HG03045 (cell line): Measurements from ENCODE around the gene MYO9B.
"Not testable (repeated sequence)": the region's sequence is repeated elsewhere in the genome, so short reads cannot be mapped to it uniquely, and the experiment has no call there.

ENCODE experiments used
- ATAC-seq: cut with Tn5 transposase; IDR thresholded peaks from one replicate; pipeline ENCODE4 v1.9.1; 2021; ENCODE audit warnings: mild to moderate bottlenecking, moderate library complexity; ENCODE audit not compliant: unreplicated experiment

Gene MYO9B

DNA sequence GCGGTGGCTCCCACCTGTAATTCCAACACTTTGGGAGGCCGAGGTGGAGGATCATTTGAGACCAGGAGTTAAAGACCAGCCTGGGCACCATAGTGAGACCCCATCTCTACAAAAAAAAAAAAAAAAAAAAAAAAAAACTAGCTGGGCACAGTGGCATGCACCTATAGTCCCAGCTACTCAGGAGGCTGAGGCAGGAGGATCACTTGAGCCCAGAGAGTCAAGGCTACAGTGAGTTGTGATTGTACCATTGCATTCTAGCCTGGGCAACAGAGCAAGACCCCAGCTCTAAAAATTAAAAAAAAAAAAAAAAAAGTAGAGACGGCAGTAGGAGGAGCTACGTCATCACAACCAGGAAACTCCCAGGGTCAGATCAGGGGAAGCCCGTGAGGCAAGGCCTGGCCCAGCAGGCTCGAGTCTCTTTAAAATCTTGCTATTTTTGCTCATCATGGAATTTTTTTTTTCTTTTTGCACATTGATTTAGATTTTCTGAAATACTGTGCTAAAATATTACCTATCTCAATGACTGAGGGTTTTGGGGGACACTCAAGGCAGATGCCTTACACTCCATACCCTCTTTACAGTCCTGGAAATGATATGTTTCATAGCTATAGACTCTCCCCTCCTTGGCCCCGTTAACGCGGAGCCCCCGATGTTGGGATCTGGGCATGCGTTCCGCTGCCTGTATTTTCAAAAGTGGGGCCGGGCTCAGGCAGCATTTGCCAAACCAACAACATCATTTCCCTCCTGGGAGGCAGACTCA, 95.1 kb downstream of the MYO9B start:
- ATAC-seq: no peak

DNA sequence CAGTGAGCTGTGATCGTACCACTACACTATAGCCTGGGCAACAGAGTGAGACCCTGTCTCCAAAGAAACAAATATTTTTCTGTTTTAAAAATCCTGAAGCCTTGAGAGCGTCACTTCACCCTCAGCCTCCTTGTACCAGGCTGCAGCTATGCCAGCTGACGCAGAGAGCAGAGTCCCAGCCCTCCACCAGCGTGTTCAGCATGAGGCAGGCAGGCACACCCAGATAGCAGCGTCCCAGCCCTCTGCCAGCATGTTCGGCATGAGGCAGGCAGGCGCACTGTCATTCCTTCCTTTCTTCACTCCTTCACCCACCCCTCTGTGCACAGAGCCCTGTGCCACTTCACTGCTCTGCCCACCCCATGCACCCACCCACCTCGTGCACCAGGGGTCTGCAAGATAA, 96.3 kb downstream of the MYO9B start:
- ATAC-seq: no peak

DNA sequence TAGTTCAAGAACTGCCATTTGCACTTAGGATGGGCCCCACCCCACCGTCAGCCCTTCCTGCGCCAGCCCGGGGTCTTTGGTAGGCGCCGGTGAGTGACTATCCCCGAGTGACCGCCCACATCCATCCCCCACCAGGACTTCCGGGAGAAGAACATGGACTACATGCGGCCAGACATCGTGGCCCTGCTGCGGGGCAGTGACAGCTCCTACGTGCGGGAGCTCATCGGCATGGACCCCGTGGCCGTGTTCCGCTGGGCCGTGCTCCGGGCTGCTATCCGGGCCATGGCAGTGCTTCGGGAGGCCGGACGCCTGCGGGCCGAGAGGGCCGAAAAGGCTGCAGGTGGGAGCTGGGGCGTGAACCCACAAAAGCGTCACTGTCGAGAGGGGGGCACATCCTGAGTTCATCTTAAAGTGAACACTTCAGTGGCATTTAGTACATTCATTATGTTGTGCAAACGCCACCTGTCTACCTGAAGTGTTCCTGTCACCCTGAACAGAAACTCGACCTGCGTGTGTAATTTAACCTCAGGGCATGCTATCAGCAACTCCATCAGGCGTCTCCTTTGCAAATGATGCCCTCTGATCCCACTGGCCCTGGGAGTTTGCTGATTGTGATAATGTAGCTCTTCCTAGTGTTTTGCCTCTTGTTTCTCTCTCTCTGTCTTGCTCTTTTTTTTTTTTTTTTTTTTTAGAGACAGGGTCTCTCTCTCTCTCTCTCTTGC, 97.2 kb downstream of the MYO9B start:
- ATAC-seq: no peak

DNA sequence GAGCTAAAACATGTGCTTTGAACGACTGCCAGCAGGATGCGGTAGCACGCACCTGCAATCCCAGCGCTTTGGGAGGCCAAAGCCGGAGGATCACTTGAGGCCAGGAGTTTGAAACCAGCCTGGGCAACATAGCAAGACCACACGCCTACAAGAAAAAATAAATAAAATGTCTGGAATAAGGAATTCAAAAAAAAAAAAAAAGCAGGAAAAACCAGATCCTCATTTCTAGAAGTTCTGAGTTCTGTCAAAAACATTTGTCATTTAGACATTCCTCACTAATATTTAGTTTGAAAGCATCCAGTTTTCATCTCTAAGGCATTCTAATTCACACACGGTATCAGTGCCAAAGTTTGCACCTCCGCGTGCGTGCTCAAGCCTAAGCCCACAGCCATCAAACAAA, 102.7 kb downstream of the MYO9B start:
- no peak for ATAC-seq

DNA sequence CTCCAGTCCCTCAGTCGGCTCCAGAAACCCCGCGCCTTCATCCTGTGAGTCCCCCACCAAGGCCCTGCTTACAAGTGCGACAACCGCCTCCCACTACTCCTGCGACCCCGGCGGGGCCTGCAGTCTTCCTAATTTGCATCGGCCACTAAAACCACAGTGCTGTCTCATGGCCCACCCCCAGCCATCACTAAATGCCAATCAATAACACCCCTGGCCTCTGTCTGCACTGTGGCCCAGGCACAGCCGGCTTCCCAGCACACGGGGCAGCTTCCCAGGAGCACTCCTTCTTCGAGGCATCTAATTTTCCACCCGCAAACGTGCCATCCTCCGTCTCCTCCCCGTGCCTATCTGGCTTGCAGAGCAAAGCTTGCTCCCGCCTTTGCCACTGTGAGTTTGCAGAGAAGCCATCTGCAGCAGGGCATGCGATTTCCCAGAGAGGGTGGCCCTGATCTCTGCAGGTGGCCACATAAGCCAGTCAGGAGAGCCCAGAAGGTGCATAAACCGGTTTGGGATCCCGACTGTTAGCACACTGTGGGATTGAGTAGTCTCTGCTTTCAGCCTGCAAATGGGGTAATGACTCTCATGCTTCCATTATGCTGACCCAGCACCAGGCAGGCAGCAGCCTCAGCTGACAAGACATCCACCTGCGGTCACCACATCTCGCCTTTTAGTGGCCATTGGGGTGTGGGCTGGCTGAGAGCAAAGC, 105.6 kb downstream of the MYO9B start:
- ATAC-seq: no peak

DNA sequence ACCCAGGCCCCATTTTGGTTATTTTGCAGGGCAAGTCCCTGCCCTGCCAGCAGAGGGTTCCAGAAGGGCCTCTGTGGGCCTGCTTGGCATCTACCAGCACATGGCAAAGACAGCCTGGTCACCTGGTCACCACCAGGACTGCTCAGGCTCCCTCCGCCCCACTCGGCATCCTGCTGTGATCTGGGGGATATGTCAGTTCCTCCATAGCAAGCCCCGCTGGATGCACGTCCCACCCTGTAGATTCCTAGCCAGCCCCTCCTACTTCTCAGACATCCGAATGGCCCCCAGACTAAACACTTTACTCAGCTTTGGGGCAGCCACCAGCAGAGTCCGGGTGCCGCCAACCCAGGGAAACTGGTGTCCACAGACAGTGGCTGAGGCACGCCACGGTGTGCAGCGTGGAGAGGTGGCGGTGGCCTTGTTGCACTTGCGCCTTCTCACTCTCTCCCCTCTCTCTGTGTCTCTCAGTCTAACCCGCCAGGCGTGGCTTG, 107.7 kb downstream of the MYO9B start:
- ATAC-seq: no peak

DNA sequence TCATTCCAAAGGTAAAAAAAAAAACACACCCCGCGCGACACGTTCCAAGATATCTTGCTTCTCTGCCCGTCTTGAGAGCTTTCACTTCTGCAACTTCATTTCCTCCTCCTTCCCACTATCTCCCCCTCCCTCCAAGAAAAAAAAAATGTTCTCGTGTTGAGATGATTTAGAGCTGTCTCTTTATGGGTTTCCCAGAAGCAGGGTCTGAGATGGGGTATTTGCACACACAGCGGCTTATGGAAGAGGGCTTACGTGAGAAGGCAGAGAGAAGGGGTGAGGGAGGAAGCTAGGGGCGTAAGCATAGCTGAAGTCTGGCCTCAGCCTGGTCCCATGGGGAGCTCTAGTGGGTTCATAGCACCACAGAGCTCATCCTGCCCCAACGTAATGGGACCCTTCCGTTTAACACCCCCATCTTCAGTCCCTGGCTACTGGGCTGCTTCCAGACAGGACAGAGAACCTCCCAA, 108.3 kb downstream of the MYO9B start:
- no peak for ATAC-seq

DNA sequence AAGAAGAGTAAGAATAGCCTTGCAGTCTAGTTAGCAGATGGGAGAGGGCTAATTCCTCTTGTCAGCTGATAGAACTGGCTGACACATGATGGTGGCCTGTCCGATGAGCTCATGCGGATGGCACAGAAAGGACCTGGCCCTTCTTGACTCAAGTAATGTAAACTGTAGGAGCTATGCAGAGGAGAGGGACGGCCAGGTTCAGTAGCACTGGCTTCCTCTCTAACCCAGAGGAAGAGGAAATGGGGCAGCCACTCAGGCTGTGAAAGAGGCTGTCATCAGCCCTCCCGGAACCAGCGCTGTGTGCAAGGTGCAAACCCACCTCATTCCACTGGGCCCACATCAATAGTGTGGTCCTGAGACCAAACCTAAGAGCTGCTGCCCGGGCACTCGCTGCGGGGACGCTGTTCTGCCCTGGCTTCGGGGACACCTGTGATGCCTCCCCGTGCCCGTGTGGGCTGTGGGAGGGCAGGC, 108.8 kb downstream of the MYO9B start:
- ATAC-seq: no peak

DNA sequence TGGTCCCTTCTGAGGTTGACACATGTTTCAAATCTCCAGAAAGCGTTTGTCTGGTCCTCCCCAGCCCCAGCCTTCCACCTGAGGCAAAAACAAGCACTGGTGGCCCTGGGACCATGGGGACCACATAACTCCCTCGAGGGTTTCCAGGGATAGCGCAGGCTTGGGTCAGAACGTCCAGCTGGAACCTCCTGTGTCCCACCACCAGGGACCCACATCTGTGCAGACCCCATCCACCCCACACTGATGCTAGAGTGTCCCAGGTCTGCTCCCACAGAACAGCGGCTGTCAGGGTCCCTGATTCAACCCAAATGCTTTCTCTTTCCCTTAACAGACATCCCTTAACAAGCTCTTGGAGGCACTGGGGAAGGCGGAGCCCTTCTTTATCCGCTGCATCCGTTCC, 110.0 kb downstream of the MYO9B start:
- ATAC-seq: no peak

DNA sequence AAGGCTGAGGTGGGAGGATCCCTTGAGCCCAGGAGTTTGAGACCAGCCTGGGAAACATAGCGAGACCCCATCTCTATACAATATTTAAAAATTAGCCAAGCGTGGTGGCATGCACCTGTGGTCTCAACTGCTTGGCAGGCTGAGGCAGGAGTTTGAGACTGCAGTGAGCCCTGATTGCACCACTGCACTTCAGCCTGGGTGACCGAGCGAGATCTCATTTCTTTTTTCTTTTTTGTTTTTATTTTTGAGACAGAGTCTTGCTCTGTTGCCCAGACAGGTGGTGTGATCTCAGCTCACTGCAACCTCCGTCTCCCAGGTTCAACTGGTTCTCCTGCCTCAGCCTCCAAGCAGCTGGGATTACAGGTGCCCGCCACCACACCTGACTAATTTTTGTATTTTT, 116.2 kb downstream of the MYO9B start:
- ATAC-seq: not testable (repeated sequence)

DNA sequence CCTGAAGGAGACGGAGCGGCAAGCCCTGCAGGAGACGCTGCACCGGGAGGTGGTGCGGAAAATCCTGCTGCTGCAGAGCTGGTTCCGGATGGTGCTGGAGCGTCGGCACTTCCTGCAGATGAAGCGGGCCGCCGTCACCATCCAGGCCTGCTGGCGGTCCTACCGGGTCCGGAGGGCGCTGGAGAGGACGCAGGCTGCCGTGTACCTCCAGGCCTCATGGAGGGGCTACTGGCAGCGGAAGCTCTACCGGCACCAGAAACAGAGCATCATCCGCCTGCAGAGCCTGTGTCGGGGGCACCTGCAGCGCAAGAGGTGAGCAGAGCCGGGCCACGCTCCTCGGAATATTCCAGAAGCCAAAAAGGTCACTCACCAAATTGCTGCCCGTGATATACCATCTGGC, 117.2 kb downstream of the MYO9B start:
- ATAC-seq: no peak

DNA sequence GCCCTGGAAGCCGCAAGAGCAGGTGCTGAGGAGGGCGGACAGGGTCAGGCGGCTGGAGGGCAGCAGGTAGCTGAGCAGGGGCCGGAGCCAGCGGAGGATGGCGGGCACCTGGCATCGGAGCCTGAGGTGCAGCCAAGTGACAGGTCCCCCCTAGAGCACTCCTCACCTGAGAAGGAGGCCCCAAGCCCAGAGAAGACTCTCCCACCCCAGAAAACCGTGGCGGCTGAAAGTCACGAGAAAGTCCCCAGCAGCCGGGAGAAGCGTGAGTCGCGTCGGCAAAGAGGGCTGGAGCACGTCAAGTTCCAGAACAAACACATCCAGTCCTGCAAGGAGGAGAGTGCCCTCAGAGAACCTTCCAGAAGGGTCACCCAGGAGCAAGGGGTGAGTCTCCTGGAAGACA, 119.0 kb downstream of the MYO9B start:
- ATAC-seq: no peak

DNA sequence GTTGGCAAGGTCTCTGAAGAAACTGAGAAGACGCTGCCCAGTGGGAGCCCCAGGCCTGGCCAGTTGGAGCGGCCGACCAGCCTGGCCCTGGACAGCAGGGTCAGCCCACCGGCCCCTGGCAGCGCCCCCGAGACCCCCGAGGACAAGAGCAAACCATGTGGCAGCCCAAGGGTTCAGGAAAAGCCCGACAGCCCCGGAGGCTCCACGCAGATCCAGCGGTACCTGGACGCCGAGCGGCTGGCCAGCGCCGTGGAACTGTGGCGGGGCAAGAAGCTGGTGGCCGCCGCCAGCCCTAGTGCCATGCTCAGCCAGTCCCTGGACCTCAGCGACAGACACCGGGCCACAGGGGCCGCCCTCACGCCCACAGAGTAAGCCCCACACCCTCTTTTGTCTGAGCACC, 119.5 kb downstream of the MYO9B start:
- no peak for ATAC-seq

DNA sequence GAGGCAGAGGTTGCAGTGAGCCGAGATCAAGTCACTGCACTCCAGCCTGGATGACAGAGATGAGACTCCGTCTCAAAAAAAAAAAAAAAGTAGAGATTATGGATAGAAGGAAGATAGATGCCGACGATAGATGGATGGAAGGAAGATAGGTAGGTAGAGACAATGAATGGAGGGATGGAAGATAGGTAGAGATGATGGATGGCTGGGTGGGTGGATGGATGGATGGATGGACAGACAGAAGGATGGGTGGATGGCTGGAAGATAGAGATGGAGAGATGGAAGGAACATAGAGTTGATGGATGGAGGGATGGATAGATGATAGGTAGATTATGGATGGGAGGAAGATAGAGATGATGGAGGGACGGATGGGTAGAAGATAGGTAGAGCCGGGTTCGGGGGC, 121.0 kb downstream of the MYO9B start:
- no peak for ATAC-seq

DNA sequence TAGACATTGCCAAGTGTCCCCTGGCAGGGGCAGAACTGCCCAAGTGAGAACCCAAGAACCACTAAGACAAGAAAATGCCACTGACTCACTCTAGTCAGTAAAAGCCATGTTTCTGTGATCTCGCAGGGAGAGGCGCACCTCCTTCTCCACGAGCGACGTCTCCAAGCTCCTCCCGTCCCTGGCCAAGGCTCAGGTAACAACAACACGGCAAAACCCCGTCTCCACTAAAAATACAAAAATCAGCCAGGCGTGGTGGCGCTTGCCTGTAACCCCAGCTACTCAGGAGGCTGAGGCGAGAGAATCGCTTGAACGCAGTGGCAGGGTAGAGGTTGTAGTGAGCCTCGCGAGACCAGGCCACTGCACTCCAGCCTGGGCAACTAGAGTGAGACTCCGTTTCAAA, 122.1 kb downstream of the MYO9B start:
- no peak for ATAC-seq

DNA sequence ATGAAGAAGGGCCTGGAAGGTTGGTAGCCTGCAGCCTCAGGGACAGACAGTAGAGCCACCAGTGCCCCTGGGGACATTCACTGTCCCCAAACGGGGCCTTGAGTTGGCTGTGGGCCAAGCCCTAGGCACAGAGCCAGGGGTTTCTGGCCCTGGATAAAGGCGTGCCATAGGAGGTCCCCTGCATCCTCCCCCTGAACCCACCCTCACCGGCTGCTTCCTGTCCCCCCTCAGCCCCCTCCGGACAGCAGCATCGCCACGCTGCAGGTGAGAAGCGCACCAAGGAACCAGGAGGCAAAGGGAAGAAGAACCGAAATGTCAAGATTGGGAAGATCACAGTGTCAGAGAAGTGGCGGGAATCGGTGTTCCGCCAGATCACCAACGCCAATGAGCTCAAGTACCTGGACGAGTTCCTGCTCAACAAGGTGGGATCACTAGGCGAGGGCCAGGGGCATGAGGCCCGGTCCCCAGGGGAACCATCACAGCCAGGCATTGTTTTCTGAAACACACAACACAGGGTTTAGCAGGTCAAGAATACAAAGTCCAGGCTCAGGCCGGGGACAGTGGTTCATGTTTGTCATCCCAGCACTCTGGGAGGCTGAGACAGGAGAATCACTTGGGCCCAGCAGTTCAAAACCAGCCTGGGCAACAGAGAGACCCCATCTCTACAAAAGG, 125.0 kb downstream of the MYO9B start:
- no peak for ATAC-seq

DNA sequence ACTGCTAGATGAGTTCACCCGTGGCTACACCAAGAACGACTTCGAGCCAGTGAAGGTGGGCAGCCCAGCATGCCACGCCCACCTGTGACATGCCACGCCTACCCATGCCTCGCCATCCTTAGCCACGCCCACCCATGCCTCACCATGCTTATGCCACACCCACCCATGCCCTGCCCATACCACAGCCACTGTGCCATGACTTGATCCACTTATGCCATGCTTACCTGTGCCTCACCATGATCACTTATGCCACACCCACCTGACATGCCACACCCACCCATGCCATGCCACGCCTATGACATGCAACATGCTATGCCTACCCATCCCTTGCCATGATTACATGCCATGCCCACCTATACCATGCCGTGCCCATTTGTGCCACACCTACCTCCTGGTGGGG, 126.7 kb downstream of the MYO9B start:
- ATAC-seq: no peak

DNA sequence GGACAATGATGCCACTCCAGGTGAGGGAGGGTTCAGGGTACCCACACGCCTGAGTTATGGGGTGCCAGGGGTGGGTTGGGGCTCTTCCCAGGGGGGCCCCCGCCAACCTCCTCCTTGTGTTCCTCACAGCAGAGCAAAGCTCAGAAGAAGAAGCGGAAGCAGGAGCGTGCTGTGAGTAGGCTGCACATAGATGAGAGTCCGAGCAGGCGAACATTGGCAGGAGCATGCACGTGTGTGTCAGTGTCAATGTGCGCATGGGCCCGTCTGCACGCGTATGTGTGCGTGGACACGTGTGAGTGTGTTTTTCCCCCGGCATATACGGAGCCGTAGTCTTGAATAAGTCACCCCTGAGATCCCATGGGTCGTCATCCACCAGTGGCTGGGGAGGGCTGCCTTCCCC, 127.1 kb downstream of the MYO9B start:
- ATAC-seq: no peak

DNA sequence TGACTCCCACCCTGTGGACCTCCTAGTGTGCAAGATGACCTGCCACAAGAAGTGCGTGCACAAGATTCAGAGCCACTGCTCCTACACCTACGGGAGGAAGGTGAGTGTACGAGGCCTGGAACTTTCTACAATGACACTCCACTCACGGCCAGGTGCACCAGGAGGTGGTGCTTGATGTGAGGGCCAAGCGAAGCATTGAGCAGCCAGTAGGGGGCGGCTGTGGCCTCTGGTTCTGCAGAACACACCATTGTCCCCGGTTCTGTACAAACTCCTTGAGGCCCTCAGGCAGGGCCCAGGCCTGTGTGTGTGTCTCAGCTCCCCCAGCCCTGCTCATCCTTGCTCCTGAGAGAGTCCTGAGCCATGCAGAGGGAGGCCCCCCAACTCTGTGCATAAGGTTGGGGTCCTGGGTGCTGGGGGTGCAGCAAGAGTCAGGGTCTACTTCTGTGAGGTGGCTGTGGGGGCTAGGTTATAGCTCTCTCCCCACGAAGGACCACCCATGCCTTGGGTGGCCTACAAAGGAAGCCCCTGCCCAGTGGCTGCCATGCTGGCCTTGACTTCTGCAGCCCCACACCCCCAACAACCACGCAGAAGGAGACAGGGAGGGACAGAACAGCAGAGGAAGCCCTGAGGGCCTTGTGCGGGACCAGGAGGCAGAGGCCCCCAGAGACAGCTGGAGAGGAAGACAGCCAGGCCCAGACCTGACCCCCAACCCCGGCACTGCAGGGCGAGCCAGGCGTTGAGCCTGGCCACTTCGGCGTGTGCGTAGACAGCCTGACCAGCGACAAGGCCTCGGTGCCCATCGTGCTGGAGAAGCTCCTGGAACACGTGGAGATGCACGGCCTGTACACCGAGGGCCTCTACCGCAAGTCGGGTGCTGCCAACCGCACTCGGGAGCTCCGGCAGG, 129.9 kb downstream of the MYO9B start:
- no peak for ATAC-seq
